A549 (cell line): ENCODE measurements around the gene KCNAB3. TPM values are rescaled to one million over a fixed set of nuclear protein-coding genes. Genes with fewer than 3 reads are reported as not detected.

Source experiments
- ATAC-seq, 2 experiments: fragments of 200-7000 bp in 1 of 2; fragments of >200 bp in 1 of 2; cut with Nextera tagmentation in 1 of 2; cut with Tn5 transposase in 1 of 2; 3 replicates each; pipeline versions ENCODE4 v1.8.0 to v1.9.1; 2018 to 2020; ENCODE audit warnings: mild to moderate bottlenecking in 1 of 2, moderate library complexity in 1 of 2
- CTCF ChIA-PET: fragments of 300-600 bp; sonication (Branson Sonifier 250); formaldehyde crosslinking; extraction: SDS; loops from one replicate; lab custom pipeline; 2021; ENCODE audit warnings: antibody characterized with exemption, inconsistent platforms; lab: Yijun Ruan, JAX
- POLR2A ChIA-PET: fragments of 350-600 bp; formaldehyde crosslinking; extraction: SDS; loops from one replicate; lab custom pipeline; 2021; ENCODE audit warnings: antibody characterized with exemption, inconsistent platforms; lab: Yijun Ruan, JAX
- DNase-seq, 2 experiments: peaks; one replicate each; pipeline versions ENCODE4 v3.0.0 to v3.0.0-alpha.2; 2011 to 2016; ENCODE audit warnings: low read depth in 1 of 2, low spot score in 1 of 2
- FAIRE-seq: peaks from 2 replicates; lab custom pipeline; 2011; peaks lifted over from hg19 to GRCh38; lab: Jason Lieb, UNC
- H3K27ac ChIP-seq, 2 experiments: fragments of >200 bp; sonication (Bioruptor Twin); formaldehyde crosslinking; 3 replicates each; pipeline ENCODE4 v1.5.1; 2016 to 2017
- H3K4me1 ChIP-seq: fragments of >200 bp; sonication (Bioruptor Twin); formaldehyde crosslinking; 3 replicates; pipeline ENCODE4 v1.6.1; 2016
- H3K4me2 ChIP-seq: fragments of >200 bp; sonication (Bioruptor Twin); formaldehyde crosslinking; 3 replicates; pipeline ENCODE4 v1.6.1; 2016
- H3K4me3 ChIP-seq: fragments of >200 bp; sonication (Bioruptor Twin); formaldehyde crosslinking; 3 replicates; pipeline ENCODE4 v1.5.1; 2016
- H3K9me3 ChIP-seq: fragments of >200 bp; sonication (Bioruptor Twin); formaldehyde crosslinking; 3 replicates; pipeline ENCODE4 v1.6.1; 2016
- ATOH8 ChIP-seq: fragments of 250-450 bp; sonication (Bioruptor Pico); IDR thresholded peaks from 2 replicates; pipeline ENCODE4 v1.5.0; 2020; ENCODE audit warnings: low read depth, mild to moderate bottlenecking, moderate library complexity
- CBX2 ChIP-seq: fragments of 200-600 bp; sonication (generic); IDR thresholded peaks from 2 replicates; pipeline ENCODE4 v1.6.1; 2016; ENCODE audit warnings: low read depth, mild to moderate bottlenecking, borderline replicate concordance
- CBX8 ChIP-seq: fragments of 200-600 bp; sonication (generic); IDR thresholded peaks from 2 replicates; pipeline ENCODE4 v1.6.1; 2016
- CTCF ChIP-seq: fragments of >200 bp; sonication (Bioruptor Twin); formaldehyde crosslinking; IDR thresholded peaks from 3 replicates; pipeline ENCODE4 v1.5.1; 2016
- FOSL2 ChIP-seq, 2 experiments: fragments of 450-650 bp in 1 of 2; fragments of >200 bp in 1 of 2; sonication (Bioruptor Twin) in 1 of 2; formaldehyde crosslinking; IDR thresholded peaks; 2 replicates each; pipeline versions ENCODE4 v1.5.0 to v1.6.1; 2016 to 2020; ENCODE audit warnings: mild to moderate bottlenecking in 1 of 2, moderate library complexity in 1 of 2
- GATA3 ChIP-seq: IDR thresholded peaks from 2 replicates; pipeline ENCODE4 v1.6.1; 2012; ENCODE audit warnings: borderline replicate concordance
- HMGXB4 ChIP-seq: fragments of 250-450 bp; sonication (Bioruptor Pico); IDR thresholded peaks from 2 replicates; pipeline ENCODE4 v1.5.0; 2021; ENCODE audit warnings: mild to moderate bottlenecking, moderate library complexity, borderline replicate concordance
- HOXA7 ChIP-seq: fragments of 250-450 bp; sonication (Bioruptor Pico); IDR thresholded peaks from 2 replicates; pipeline ENCODE4 v1.5.0; 2020; ENCODE audit warnings: mild to moderate bottlenecking, moderate library complexity
- HOXB5 ChIP-seq: fragments of 250-450 bp; sonication (Bioruptor Pico); IDR thresholded peaks from 2 replicates; pipeline ENCODE4 v1.5.0; 2020; ENCODE audit warnings: mild to moderate bottlenecking, moderate library complexity
- JUNB ChIP-seq: fragments of >200 bp; sonication (Bioruptor Twin); formaldehyde crosslinking; IDR thresholded peaks from 2 replicates; pipeline ENCODE4 v1.6.1; 2016
- KDM5A ChIP-seq: fragments of 200-600 bp; sonication (generic); IDR thresholded peaks from 2 replicates; pipeline ENCODE4 v1.6.1; 2016; ENCODE audit warnings: antibody characterized with exemption, mild to moderate bottlenecking
- MYC ChIP-seq: IDR thresholded peaks from 2 replicates; pipeline ENCODE4 v1.6.1; 2012; ENCODE audit warnings: mild to moderate bottlenecking, inconsistent platforms, low read length, improper control_type of control experiment, borderline replicate concordance
- NPAS2 ChIP-seq: fragments of 250-450 bp; sonication (Bioruptor Pico); IDR thresholded peaks from 2 replicates; pipeline ENCODE4 v1.8.0; 2022; ENCODE audit warnings: mild to moderate bottlenecking, moderate library complexity, borderline replicate concordance
- NR3C1 ChIP-seq: fragments of >200 bp; sonication (Bioruptor Twin); formaldehyde crosslinking; IDR thresholded peaks from 3 replicates; pipeline ENCODE4 v1.6.1; 2017
- PBX3 ChIP-seq: IDR thresholded peaks from 2 replicates; pipeline ENCODE4 v1.6.1; 2012
- PHF8 ChIP-seq: fragments of 200-600 bp; sonication (generic); IDR thresholded peaks from 2 replicates; pipeline ENCODE4 v1.6.1; 2016; ENCODE audit warnings: low read depth, mild to moderate bottlenecking, antibody characterized with exemption, moderate library complexity, borderline replicate concordance
- RAD21 ChIP-seq, 2 experiments: fragments of >200 bp in 1 of 2; sonication (Bioruptor Twin) in 1 of 2; formaldehyde crosslinking in 1 of 2; IDR thresholded peaks in 1 of 2; conservative IDR thresholded peaks in 1 of 2; 2 replicates in 1 of 2; 3 replicates in 1 of 2; pipeline ENCODE4 v1.6.1; 2012 to 2018; ENCODE audit warnings: inconsistent platforms in 1 of 2
- REST ChIP-seq: fragments of 200-600 bp; sonication (generic); IDR thresholded peaks from 2 replicates; pipeline ENCODE4 v1.6.1; 2016; ENCODE audit warnings: antibody characterized with exemption, mild to moderate bottlenecking, moderate library complexity
- RFX5 ChIP-seq: fragments of 450-650 bp; IDR thresholded peaks from 2 replicates; pipeline ENCODE4 v1.7.1; 2014; ENCODE audit warnings: antibody characterized with exemption, mild to moderate bottlenecking, moderate library complexity
- SREBF2 ChIP-seq: fragments of 450-650 bp; IDR thresholded peaks from 2 replicates; pipeline ENCODE4 v1.6.1; 2014; ENCODE audit warnings: mild to moderate bottlenecking, moderate library complexity
- TP53 ChIP-seq: fragments of 250-450 bp; sonication (Bioruptor Pico); IDR thresholded peaks from 2 replicates; pipeline ENCODE4 v1.5.0; 2021; ENCODE audit warnings: mild to moderate bottlenecking, moderate library complexity
- ZC3H11A ChIP-seq: fragments of 450-650 bp; IDR thresholded peaks from 2 replicates; pipeline ENCODE4 v1.6.1; 2014; ENCODE audit warnings: antibody characterized with exemption, mild to moderate bottlenecking
- ZSCAN20 ChIP-seq: fragments of 250-450 bp; sonication (Bioruptor Pico); IDR thresholded peaks from 2 replicates; pipeline ENCODE4 v1.8.0; 2022; ENCODE audit warnings: mild to moderate bottlenecking, moderate library complexity
- WGBS: methylation state at CpG from one replicate; pipeline ENCODE4 v1.1.6; 2017; ENCODE audit errors: missing lambda C conversion rate; 5-methylcytosine and 5-hydroxymethylcytosine counted together
- polyA plus RNA-seq, 4 experiments: library from polyadenylated mRNA; depleted of rRNA in 3 of 4; stranded (reverse); fragments of >200 nt; fragmentation: RNase III in 1 of 4; extraction: RNeasy Plus Mini Kit Qiagen cat#74134 plus additional on column Dnase treatment in 1 of 4; gene quantifications; 2 replicates in 3 of 4; 3 replicates in 1 of 4; pipeline ENCODE4 v1.2.3, GENCODE V29; 2011 to 2017

Gene KCNAB3
- polyA plus RNA-seq, 2 of the 4 experiments (the other 2 are of a cell fraction), result 2.7 to 3.2 TPM

GRCh38 chr17:7944326-7944725, 14.7 kb upstream of the KCNAB3 start:
- TF ChIP-seq CTCF (no peak), HOXB5 (CRISPR knock-in tag) (no peak), RFX5 (no peak), HOXA7 (no peak), PBX3 (no peak), FOSL2 (IDR thresholded peaks at IDR 0.05) (no peak), FOSL2 (CRISPR knock-in tag; IDR thresholded peaks at IDR 0.05) (no peak), CBX8 (no peak), ZC3H11A (no peak)
- FAIRE-seq (no peak), ATAC-seq (no peak), DNase-seq (no peak)
- Histone ChIP-seq H3K27ac (no peak overlapping the region), H3K9me3 (no peaks in the 10 kb centered on the region), H3K4me3 (no peak overlapping the region), H3K4me1 (no peaks in the 10 kb centered on the region), H3K4me2 (no peak overlapping the region)
- CTCF ChIA-PET, result interaction anchor here (0.6 to 33.2 kb wide), 15 partner anchors 9 to 305 kb away, joined by 3 to 470 read pairs (median 3); partner anchors contain the start of genes CNTROB, TP53, TRAPPC1 and WRAP53
- POLR2A ChIA-PET, result interaction anchor here (0.8 to 1.6 kb wide), 3 partner anchors 11 to 87 kb away, joined by 4 to 5 read pairs (median 4); partner anchors contain the start of genes CNTROB, CYB5D1, NAA38 and TRAPPC1
- WGBS, result 94% methylated on average over 9 of the region's 9 CpGs

- no peaks in the 10 kb centered on the region for H3K4me1 ChIP-seq
- DNase-seq, result no peak
- no peak overlapping the region for H3K27ac ChIP-seq
- H3K9me3 ChIP-seq, result no peaks in the 10 kb centered on the region
- ChIA-PET CTCF (interaction anchor here (0.6 to 33.2 kb wide), 7 partner anchors 9 to 255 kb away, joined by 3 to 470 read pairs (median 12); partner anchors contain the start of genes CNTROB, TP53, TRAPPC1 and WRAP53), POLR2A (interaction anchor here (1.6 kb wide), 1 partner anchor 10 kb away, joined by 4 read pairs; no protein-coding TSS in a partner anchor)
- WGBS, result 96% methylated on average over 13 of the region's 13 CpGs
- H3K4me3 ChIP-seq, result no peak overlapping the region
- no peak for TF ChIP-seq RAD21 (conservative IDR thresholded peaks at IDR 0.05 in 1 of 2, IDR thresholded peaks at IDR 0.05 in 1 of 2)
- TF ChIP-seq REST, result no peak
- TF ChIP-seq NR3C1, result no peak
- no peak for TF ChIP-seq HMGXB4
- no peak for TF ChIP-seq GATA3
- no peak for TF ChIP-seq PBX3
- no peak for TF ChIP-seq MYC
- no peak for TF ChIP-seq KDM5A
- no peak for TF ChIP-seq PHF8
- TF ChIP-seq TP53 (CRISPR knock-in tag), result no peak
- no peak for TF ChIP-seq NPAS2
- no peak for TF ChIP-seq ZSCAN20
- TF ChIP-seq SREBF2, result no peak
- TF ChIP-seq JUNB, result no peak
- TF ChIP-seq CBX2, result no peak
- no peak for TF ChIP-seq FOSL2 (IDR thresholded peaks at IDR 0.05)
- no peak for TF ChIP-seq FOSL2 (CRISPR knock-in tag; IDR thresholded peaks at IDR 0.05)
- no peak for TF ChIP-seq ATOH8 (CRISPR knock-in tag)
- TF ChIP-seq, all 56 proteins: peak for 0
- ATAC-seq, result no peak
- no peak for FAIRE-seq
- no peak overlapping the region for H3K4me2 ChIP-seq
Observed at GRCh38 chr17:7943291-7943690, 13.6 kb upstream of the KCNAB3 start.
